Upper lobe of left lung (tissue), 6 donors: ENCODE measurements around the gene DBH. TPM values are rescaled to one million over a fixed set of nuclear protein-coding genes. Genes with fewer than 3 reads are reported as not detected.

Experiments
- ATAC-seq, 2 donors: fragments of 200-7000 bp; cut with Tn5 transposase; one replicate each; pipeline ENCODE4 v1.9.1; 2022; ENCODE audit warnings: mild to moderate bottlenecking in 2 of 2, moderate library complexity in 2 of 2; ENCODE audit not compliant: low FRiP score in 2 of 2
- DNase-seq, 2 donors: peaks; one replicate each; pipeline ENCODE4 v3.0.0-alpha.2; 2019 to 2020
- H3K27ac ChIP-seq, 4 donors: fragments of 200-600 bp; sonication (generic); one replicate each; pipeline ENCODE4 v1.5.1; 2016 to 2019
- H3K27me3 ChIP-seq, 4 donors: fragments of 200-600 bp; sonication (generic); one replicate each; pipeline ENCODE4 v1.5.1; 2017 to 2019
- H3K36me3 ChIP-seq, 4 donors: fragments of 200-600 bp; sonication (generic); one replicate each; pipeline ENCODE4 v1.5.1; 2016 to 2019
- H3K4me1 ChIP-seq, 4 donors: fragments of 200-600 bp; sonication (generic); one replicate each; pipeline ENCODE4 v1.5.1; 2018 to 2019
- H3K4me3 ChIP-seq, 4 donors: fragments of 200-600 bp; sonication (generic); one replicate each; pipeline ENCODE4 v1.5.1; 2017 to 2019; ENCODE audit warnings: mild to moderate bottlenecking in 2 of 4, moderate library complexity in 1 of 4
- H3K9me3 ChIP-seq, 4 donors: fragments of 200-600 bp; sonication (generic); one replicate each; pipeline ENCODE4 v1.5.1; 2018 to 2019
- CTCF ChIP-seq, 6 experiments: fragments of 450-650 bp in 4 of 6; fragments of 200-600 bp in 2 of 6; sonication (generic) in 2 of 6; IDR thresholded peaks; one replicate each; pipeline ENCODE4 v1.5.1; 2016 to 2019; ENCODE audit warnings: antibody characterized with exemption in 6 of 6
- EP300 ChIP-seq, 4 donors: sonication (generic); formaldehyde crosslinking; IDR thresholded peaks; one replicate each; pipeline ENCODE4 v1.5.1; 2017; ENCODE audit warnings: antibody characterized with exemption in 4 of 4, control low read depth in 2 of 4
- POLR2A ChIP-seq, 4 donors: fragments of 450-650 bp; IDR thresholded peaks; one replicate each; pipeline ENCODE4 v1.5.1; 2016 to 2017; ENCODE audit warnings: antibody characterized with exemption in 4 of 4, mild to moderate bottlenecking in 2 of 4
- POLR2AphosphoS5 ChIP-seq, 2 donors: sonication (generic); formaldehyde crosslinking; IDR thresholded peaks; one replicate each; pipeline ENCODE4 v1.5.1; 2017; ENCODE audit warnings: antibody characterized with exemption in 2 of 2
- WGBS, 2 donors: methylation state at CpG; one replicate each; pipeline ENCODE4 v1.1.5; 2017 to 2018; 5-methylcytosine and 5-hydroxymethylcytosine counted together
- total RNA-seq, 6 donors: library from RNA; depleted of rRNA in 4 of 6; stranded (reverse); fragments of >200 nt in 4 of 6; gene quantifications; one replicate each; pipeline versions ENCODE4 v1.1.0 to v1.2.1, GENCODE V29; 2016 to 2021
- donor health status: DM: no; HTN: no; CAD: no; lungs with moderate emphysema.
- donor health status: DM: no; HTN: yes; CAD: no; lungs with severe emphysema.

DBH gene
- total RNA-seq, 6 donors from 2014 or later, result 0.27 TPM; not detected in 5

GRCh38 chr9:133605856-133606707, 30.1 kb upstream of the DBH start:
- Histone ChIP-seq H3K4me1 (peaks cover 0 to 9% (median 0%) of the 10 kb centered on the region in 4 donors), H3K4me3 (no peak overlapping the region), H3K27ac (no peak overlapping the region), H3K9me3 (no peaks in the 10 kb centered on the region), H3K36me3 (no peaks in the 10 kb centered on the region), H3K27me3 (peaks cover 0 to 21% (median 5%) of the 10 kb centered on the region in 4 donors)
- TF ChIP-seq POLR2AphosphoS5 (IDR thresholded peaks at IDR 0.05), result no peak
- TF ChIP-seq EP300 (IDR thresholded peaks at IDR 0.05), result no peak
- no peak for TF ChIP-seq POLR2A (IDR thresholded peaks at IDR 0.05)
- no peak for TF ChIP-seq CTCF (IDR thresholded peaks at IDR 0.05)
- 71 to 80% methylated on average over 8 to 15 of the region's 16 CpGs for WGBS, 2 donors
- ATAC-seq, result no peak
- DNase-seq, result no peak

GRCh38 chr9:133606708-133607025, 29.5 kb upstream of the DBH start:
- no peaks in the 10 kb centered on the region for H3K9me3 ChIP-seq
- TF ChIP-seq EP300 (IDR thresholded peaks at IDR 0.05) (no peak), POLR2AphosphoS5 (IDR thresholded peaks at IDR 0.05) (no peak), POLR2A (IDR thresholded peaks at IDR 0.05) (no peak), CTCF (IDR thresholded peaks at IDR 0.05) (no peak)
- H3K4me1 ChIP-seq, result peaks cover 0 to 9% (median 0%) of the 10 kb centered on the region in 4 donors
- H3K27ac ChIP-seq, result no peak overlapping the region
- H3K36me3 ChIP-seq, result no peaks in the 10 kb centered on the region
- DNase-seq, result no peak
- 39 to 64% methylated on average over 8 of the region's 8 CpGs for WGBS, 2 donors
- H3K4me3 ChIP-seq, result no peak overlapping the region
- peaks cover 0 to 21% (median 5%) of the 10 kb centered on the region in 4 donors for H3K27me3 ChIP-seq
- no peak for ATAC-seq

- H3K27ac ChIP-seq, result no peak overlapping the region
- 47 to 58% methylated on average over 5 to 7 of the region's 7 CpGs for WGBS, 2 donors
- peaks cover 0 to 21% (median 5%) of the 10 kb centered on the region in 4 donors for H3K27me3 ChIP-seq
- peaks cover 0 to 9% (median 0%) of the 10 kb centered on the region in 4 donors for H3K4me1 ChIP-seq
- no peak overlapping the region for H3K4me3 ChIP-seq
- no peak for DNase-seq
- H3K36me3 ChIP-seq, result no peaks in the 10 kb centered on the region
- ATAC-seq, result no peak
- TF ChIP-seq EP300 (IDR thresholded peaks at IDR 0.05) (no peak), POLR2AphosphoS5 (IDR thresholded peaks at IDR 0.05) (no peak), CTCF (IDR thresholded peaks at IDR 0.05) (no peak), POLR2A (IDR thresholded peaks at IDR 0.05) (no peak)
- H3K9me3 ChIP-seq, result no peaks in the 10 kb centered on the region
Observed at GRCh38 chr9:133607381-133607780, 28.8 kb upstream of the DBH start.

- Histone ChIP-seq H3K9me3 (no peaks in the 10 kb centered on the region), H3K4me1 (peaks cover 0 to 9% (median 0%) of the 10 kb centered on the region in 4 donors), H3K4me3 (no peak overlapping the region), H3K27ac (no peak overlapping the region), H3K36me3 (no peaks in the 10 kb centered on the region), H3K27me3 (peaks cover 0 to 21% (median 5%) of the 10 kb centered on the region in 4 donors)
- no peak for DNase-seq
- ATAC-seq, result no peak
- TF ChIP-seq EP300 (IDR thresholded peaks at IDR 0.05) (no peak), CTCF (IDR thresholded peaks at IDR 0.05) (no peak), POLR2A (IDR thresholded peaks at IDR 0.05) (no peak), POLR2AphosphoS5 (IDR thresholded peaks at IDR 0.05) (no peak)
- WGBS, 2 donors, result 61 to 82% methylated on average over 3 to 8 of the region's 8 CpGs
Observed at GRCh38 chr9:133607976-133608375, 28.2 kb upstream of the DBH start.
